Measurements from ENCODE around the gene DYNC1I1.

GRCh38 chr7:96080027-96080426 is 307.7 kb downstream of the DYNC1I1 start:
- TF ChIP-seq CTCF (IDR thresholded peaks at IDR 0.05 in 8 of 11, conservative IDR thresholded peaks at IDR 0.05 in 3 of 11) (no peak), POLR2A (IDR thresholded peaks at IDR 0.05) (no peak)
